Nephron progenitor cell (in vitro differentiated cells): Measurements from ENCODE around the gene LTB4R.

ENCODE experiments used
- DNase-seq: peaks from one replicate; pipeline ENCODE4 v3.0.0; 2021
- H3K27ac Mint-ChIP-seq: 2 replicates; pipeline ENCODE4 v1.8.0; 2021; ENCODE audit warnings: mild to moderate bottlenecking, moderate library complexity, mixed read lengths
- H3K27me3 Mint-ChIP-seq: 2 replicates; pipeline ENCODE4 v1.8.0; 2021; ENCODE audit warnings: mild to moderate bottlenecking, low read depth, mixed read lengths; ENCODE audit not compliant: poor library complexity
- H3K36me3 Mint-ChIP-seq: 2 replicates; pipeline ENCODE4 v1.8.0; 2021; ENCODE audit warnings: low read depth, mixed read lengths
- H3K4me1 Mint-ChIP-seq: 2 replicates; pipeline ENCODE4 v1.8.0; 2021; ENCODE audit warnings: mixed read lengths
- H3K4me3 Mint-ChIP-seq: 2 replicates; pipeline ENCODE4 v1.8.0; 2021; ENCODE audit warnings: mild to moderate bottlenecking, moderate library complexity, mixed read lengths
- H3K9me3 Mint-ChIP-seq: 2 replicates; pipeline ENCODE4 v1.8.0; 2021; ENCODE audit warnings: mild to moderate bottlenecking, moderate library complexity, mixed read lengths
- TF ChIP-seq, protein P1 (sequence below): fragments of 200-600 bp; sonication (generic); IDR thresholded peaks from 2 replicates; pipeline ENCODE4 v1.5.0; 2021; ENCODE audit warnings: antibody characterized with exemption

Gene LTB4R

GRCh38 chr14:24266344-24267244 is 44.7 kb upstream of the LTB4R start:
- Mint-ChIP-seq H3K4me3 (no peak overlapping the region), H3K27me3 (peaks cover 2% of the 10 kb centered on the region), H3K27ac (peak overlapping the region; percentile 62), H3K9me3 (no peaks in the 10 kb centered on the region), H3K4me1 (peaks cover 9% of the 10 kb centered on the region), H3K36me3 (peaks cover 10% of the 10 kb centered on the region)
- TF ChIP-seq, protein P1, sequence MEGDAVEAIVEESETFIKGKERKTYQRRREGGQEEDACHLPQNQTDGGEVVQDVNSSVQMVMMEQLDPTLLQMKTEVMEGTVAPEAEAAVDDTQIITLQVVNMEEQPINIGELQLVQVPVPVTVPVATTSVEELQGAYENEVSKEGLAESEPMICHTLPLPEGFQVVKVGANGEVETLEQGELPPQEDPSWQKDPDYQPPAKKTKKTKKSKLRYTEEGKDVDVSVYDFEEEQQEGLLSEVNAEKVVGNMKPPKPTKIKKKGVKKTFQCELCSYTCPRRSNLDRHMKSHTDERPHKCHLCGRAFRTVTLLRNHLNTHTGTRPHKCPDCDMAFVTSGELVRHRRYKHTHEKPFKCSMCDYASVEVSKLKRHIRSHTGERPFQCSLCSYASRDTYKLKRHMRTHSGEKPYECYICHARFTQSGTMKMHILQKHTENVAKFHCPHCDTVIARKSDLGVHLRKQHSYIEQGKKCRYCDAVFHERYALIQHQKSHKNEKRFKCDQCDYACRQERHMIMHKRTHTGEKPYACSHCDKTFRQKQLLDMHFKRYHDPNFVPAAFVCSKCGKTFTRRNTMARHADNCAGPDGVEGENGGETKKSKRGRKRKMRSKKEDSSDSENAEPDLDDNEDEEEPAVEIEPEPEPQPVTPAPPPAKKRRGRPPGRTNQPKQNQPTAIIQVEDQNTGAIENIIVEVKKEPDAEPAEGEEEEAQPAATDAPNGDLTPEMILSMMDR: no peak
- no peak for DNase-seq

DNA sequence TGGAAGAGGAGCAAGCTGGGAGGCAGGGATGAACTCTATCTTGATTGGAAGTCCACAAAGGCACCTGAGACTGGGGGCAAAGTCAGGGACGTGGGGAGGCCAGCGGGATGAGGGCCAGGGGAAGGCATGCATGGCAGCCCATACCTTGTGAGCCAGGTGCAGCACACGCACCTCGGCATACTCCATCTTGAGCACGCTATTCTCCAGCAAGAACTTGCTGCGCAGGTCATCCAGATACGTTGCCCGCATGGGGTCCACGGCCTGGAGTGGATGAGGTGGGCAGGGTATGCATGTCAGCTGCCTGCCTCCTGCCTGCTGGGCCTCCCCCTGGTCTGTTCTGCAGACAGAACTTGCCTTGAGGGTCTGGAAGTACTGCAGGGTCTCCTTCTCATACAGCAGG is 43.8 kb upstream of the LTB4R start:
- no peak overlapping the region for H3K27ac Mint-ChIP-seq
- H3K4me3 Mint-ChIP-seq: no peak overlapping the region
- H3K36me3 Mint-ChIP-seq: peaks cover 10% of the 10 kb centered on the region
- no peaks in the 10 kb centered on the region for H3K9me3 Mint-ChIP-seq
- TF ChIP-seq, protein P1: no peak
- no peak for DNase-seq
- H3K27me3 Mint-ChIP-seq: peaks cover 6% of the 10 kb centered on the region
- peaks cover 18% of the 10 kb centered on the region for H3K4me1 Mint-ChIP-seq

DNA sequence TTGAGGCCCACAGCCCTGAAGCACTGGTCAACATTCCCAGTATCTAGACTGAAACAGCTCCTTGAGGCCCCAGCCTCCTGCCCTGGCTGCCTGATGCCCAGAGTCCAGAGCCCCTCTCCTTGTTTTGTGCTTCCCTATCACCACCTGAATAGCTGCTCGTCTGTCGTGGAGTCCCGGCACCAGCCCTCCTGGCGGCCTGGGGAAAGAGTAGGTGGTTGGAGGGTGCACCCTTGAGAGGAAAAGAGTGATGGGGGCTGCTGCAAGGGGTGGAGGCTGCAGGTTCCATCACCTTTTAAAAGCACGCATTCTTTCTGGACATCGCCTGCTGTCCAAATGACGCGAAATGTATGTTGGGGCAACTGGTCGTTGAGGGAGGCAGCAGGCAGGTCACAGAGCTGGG is 43.1 kb upstream of the LTB4R start:
- peaks cover 22% of the 10 kb centered on the region for H3K4me1 Mint-ChIP-seq
- H3K27me3 Mint-ChIP-seq: peaks cover 6% of the 10 kb centered on the region
- TF ChIP-seq, protein P1: no peak
- DNase-seq: no peak
- no peak overlapping the region for H3K4me3 Mint-ChIP-seq
- H3K9me3 Mint-ChIP-seq: no peaks in the 10 kb centered on the region
- no peak overlapping the region for H3K27ac Mint-ChIP-seq
- H3K36me3 Mint-ChIP-seq: peaks cover 10% of the 10 kb centered on the region

DNA sequence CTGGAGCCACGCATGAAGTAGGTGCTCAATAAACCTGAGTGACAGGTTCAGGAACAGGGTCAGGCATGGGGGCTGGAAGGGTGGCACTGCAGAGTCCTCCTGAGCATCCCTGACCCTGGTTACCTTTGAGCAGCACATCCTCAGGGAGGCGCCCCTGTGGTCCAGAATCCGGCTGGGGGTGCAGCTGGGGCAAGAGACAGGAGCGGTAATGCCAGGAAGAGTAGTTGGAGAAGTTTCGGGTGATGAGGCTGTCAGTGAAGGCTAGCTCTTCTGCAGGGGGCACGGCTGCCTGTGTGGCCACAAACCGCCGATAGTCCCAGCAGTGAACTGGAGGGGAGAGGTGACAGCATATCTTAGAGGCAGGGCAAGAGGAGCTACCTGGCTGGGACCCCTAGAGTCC is 41.9 kb upstream of the LTB4R start:
- H3K9me3 Mint-ChIP-seq: no peaks in the 10 kb centered on the region
- peaks cover 10% of the 10 kb centered on the region for H3K36me3 Mint-ChIP-seq
- H3K27me3 Mint-ChIP-seq: peaks cover 6% of the 10 kb centered on the region
- H3K4me1 Mint-ChIP-seq: peaks cover 22% of the 10 kb centered on the region
- DNase-seq: no peak
- H3K4me3 Mint-ChIP-seq: no peak overlapping the region
- TF ChIP-seq, protein P1: no peak
- peak overlapping the region; percentile 61 for H3K27ac Mint-ChIP-seq

GRCh38 chr14:24269910-24270536 is 41.3 kb upstream of the LTB4R start:
- Mint-ChIP-seq H3K9me3 (no peaks in the 10 kb centered on the region), H3K36me3 (peaks cover 10% of the 10 kb centered on the region), H3K27me3 (peaks cover 6% of the 10 kb centered on the region), H3K27ac (no peak overlapping the region), H3K4me3 (peak overlapping the region; percentile 87), H3K4me1 (peaks cover 22% of the 10 kb centered on the region)
- TF ChIP-seq, protein P1: no peak
- no peak for DNase-seq
